Mononuclear cell (primary cell): ENCODE data around the gene TNFAIP1. TPM values are rescaled to one million over a fixed set of nuclear protein-coding genes. Genes with fewer than 3 reads are reported as not detected.

ENCODE experiments used
- H3K27me3 ChIP-seq: 2 replicates; pipeline ENCODE4 v1.6.0; 2011; ENCODE audit warnings: low read length, control low read depth; ENCODE audit not compliant: insufficient read depth
- H3K4me1 ChIP-seq: 2 replicates; pipeline ENCODE4 v1.5.1; 2011; ENCODE audit warnings: mild to moderate bottlenecking, low read length, control low read depth; ENCODE audit not compliant: insufficient read depth
- H3K4me3 ChIP-seq: 2 replicates; pipeline ENCODE4 v1.5.1; 2011; ENCODE audit warnings: mild to moderate bottlenecking, low read length, moderate library complexity
- H3K9me3 ChIP-seq: 2 replicates; pipeline ENCODE4 v1.5.1; 2011; ENCODE audit warnings: low read depth, mild to moderate bottlenecking, control low read depth, low read length
- total RNA-seq: library from RNA; depleted of rRNA; stranded (reverse); fragments of >200 nt; gene quantifications from one replicate; pipeline ENCODE4 v1.2.3, GENCODE V29; 2012

TNFAIP1 gene
- total RNA-seq, 1 donor: 5.0 TPM

DNA sequence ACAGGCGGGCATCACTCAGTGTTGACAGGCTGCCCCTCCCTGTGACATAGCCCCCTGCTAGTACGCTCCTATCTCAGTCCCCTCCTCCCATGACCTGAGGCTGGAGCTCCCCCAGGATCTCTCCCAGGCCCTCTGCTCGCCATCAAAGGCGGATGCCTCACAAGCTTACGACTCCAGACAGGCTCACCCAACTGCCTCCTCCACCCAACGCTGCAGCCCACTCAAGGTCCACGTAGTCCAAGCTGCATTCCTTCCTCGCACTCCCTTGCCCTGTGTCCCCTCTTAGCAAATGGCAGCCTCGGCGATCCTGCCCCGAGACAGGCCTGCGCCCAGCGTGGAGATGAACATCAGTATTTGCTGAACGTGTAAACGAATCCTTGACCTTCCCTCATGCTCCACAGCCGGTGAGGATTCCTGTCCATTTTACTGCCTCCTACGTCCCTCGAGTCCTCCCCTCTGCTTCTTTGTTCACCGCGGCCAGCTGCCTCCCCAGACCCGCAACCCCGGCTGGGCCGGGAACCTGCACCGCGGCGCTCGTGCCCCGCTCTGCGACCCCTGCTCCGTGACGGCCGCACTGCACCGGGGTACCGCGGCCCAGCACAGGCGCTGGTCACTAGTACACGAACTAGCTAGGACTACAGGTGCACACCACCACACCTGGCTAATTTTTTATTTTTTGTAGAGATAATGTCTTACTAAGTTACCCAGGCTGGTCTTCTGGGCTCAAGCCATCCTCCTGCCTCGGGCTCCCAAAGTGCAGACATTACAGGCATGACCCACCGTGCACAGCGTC lies 17.4 kb upstream of the TNFAIP1 start:
- H3K27me3 ChIP-seq: no peaks in the 10 kb centered on the region
- H3K9me3 ChIP-seq: no peaks in the 10 kb centered on the region
- H3K4me1 ChIP-seq: peaks cover 18% of the 10 kb centered on the region
- H3K4me3 ChIP-seq: peak overlapping the region; percentile 55

- peaks cover 18% of the 10 kb centered on the region for H3K4me1 ChIP-seq
- H3K9me3 ChIP-seq: no peaks in the 10 kb centered on the region
- no peaks in the 10 kb centered on the region for H3K27me3 ChIP-seq
- H3K4me3 ChIP-seq: peak within 1 kb of the TSS; percentile 55
Observed at GRCh38 chr17:28318759-28319597, 16.6 kb upstream of the TNFAIP1 start, which contains the start of gene TMEM97. Gene TMEM97, plus strand, starts transcription at chr17:28319200. Its CDS starts 40 bp downstream, at chr17:28319240.

- peak overlapping the region; percentile 55 for H3K4me3 ChIP-seq
- no peaks in the 10 kb centered on the region for H3K27me3 ChIP-seq
- H3K9me3 ChIP-seq: no peaks in the 10 kb centered on the region
- peaks cover 24% of the 10 kb centered on the region for H3K4me1 ChIP-seq
Observed at GRCh38 chr17:28319598-28319935, 16.0 kb upstream of the TNFAIP1 start.

GRCh38 chr17:28320215-28321061 lies 15.1 kb upstream of the TNFAIP1 start:
- no peaks in the 10 kb centered on the region for H3K9me3 ChIP-seq
- peaks cover 30% of the 10 kb centered on the region for H3K4me1 ChIP-seq
- H3K4me3 ChIP-seq: no peak overlapping the region
- H3K27me3 ChIP-seq: no peaks in the 10 kb centered on the region

GRCh38 chr17:28324267-28324745 lies 11.3 kb upstream of the TNFAIP1 start:
- H3K4me3 ChIP-seq: no peak overlapping the region
- H3K9me3 ChIP-seq: no peaks in the 10 kb centered on the region
- no peaks in the 10 kb centered on the region for H3K27me3 ChIP-seq
- H3K4me1 ChIP-seq: peaks cover 19% of the 10 kb centered on the region

DNA sequence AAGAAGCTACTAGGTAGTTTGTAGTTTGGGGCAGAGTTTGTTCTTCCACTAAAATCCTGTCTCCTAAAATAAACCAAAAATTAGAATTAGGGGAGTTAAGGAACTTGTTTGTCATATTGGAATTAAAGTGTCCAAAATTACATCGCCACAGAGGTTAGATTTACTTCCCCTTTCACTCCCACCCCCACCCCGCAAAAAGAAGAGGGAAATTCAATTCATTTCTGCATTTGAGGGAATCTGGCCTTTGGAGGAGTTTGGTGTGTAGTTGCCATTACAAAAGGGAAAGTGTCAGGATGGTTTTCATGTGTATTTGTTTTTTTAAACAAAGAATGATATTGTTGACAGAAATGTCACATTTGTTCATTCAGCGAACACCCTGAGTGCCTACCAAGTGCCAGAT lies 10.8 kb upstream of the TNFAIP1 start:
- Histone ChIP-seq H3K4me3 (no peak overlapping the region), H3K27me3 (no peaks in the 10 kb centered on the region), H3K9me3 (no peaks in the 10 kb centered on the region), H3K4me1 (peaks cover 15% of the 10 kb centered on the region)

DNA sequence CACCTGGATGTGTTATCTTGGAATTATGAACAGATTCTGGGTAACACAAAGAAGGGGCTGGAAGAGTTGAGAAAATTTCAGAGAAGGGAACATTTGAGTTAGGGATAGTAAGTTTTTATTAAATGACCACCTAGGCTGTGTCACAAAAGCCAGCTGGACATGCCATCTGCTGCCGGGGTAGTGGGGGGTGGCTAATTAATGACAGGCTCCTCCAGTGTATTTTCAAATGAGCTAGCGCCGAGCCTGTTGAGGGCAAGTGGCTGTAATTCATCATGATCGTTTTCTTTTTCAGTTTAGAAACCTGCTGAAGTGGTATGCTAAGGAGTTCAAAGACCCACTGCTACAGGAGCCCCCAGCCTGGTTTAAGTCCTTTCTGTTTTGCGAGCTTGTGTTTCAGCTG lies 10.3 kb upstream of the TNFAIP1 start:
- H3K4me1 ChIP-seq: peaks cover 12% of the 10 kb centered on the region
- H3K27me3 ChIP-seq: no peaks in the 10 kb centered on the region
- H3K4me3 ChIP-seq: no peak overlapping the region
- H3K9me3 ChIP-seq: no peaks in the 10 kb centered on the region

DNA sequence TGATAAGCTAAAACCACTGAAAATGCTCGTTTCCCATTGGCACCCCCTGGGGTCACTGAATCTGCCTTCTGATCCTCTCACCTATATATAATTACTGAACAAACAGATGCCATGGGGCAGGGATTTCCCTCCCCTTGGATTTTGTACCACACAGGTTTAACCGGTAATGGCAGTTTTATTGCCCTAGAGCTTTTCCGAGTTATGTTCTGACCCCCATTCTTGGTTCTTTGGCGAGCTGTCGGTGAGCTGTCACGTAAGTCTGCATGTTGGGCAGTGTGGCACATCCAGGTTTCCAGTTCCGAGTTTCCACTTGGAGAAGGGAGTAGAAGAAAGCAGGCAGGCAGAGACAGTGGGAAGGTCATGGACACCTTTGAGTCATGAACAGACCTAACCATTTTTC lies 9.4 kb upstream of the TNFAIP1 start:
- Histone ChIP-seq H3K4me1 (peaks cover 12% of the 10 kb centered on the region), H3K9me3 (no peaks in the 10 kb centered on the region), H3K27me3 (no peaks in the 10 kb centered on the region), H3K4me3 (no peak overlapping the region)

- Histone ChIP-seq H3K9me3 (no peaks in the 10 kb centered on the region), H3K4me3 (no peak overlapping the region), H3K27me3 (no peaks in the 10 kb centered on the region), H3K4me1 (peaks cover 12% of the 10 kb centered on the region)
Observed at GRCh38 chr17:28327031-28327607, 8.4 kb upstream of the TNFAIP1 start.

GRCh38 chr17:28327709-28328108 lies 7.9 kb upstream of the TNFAIP1 start:
- Histone ChIP-seq H3K4me1 (peaks cover 12% of the 10 kb centered on the region), H3K9me3 (no peaks in the 10 kb centered on the region), H3K4me3 (no peak overlapping the region), H3K27me3 (no peaks in the 10 kb centered on the region)

GRCh38 chr17:28328325-28328724 lies 7.2 kb upstream of the TNFAIP1 start:
- no peaks in the 10 kb centered on the region for H3K27me3 ChIP-seq
- peaks cover 16% of the 10 kb centered on the region for H3K4me1 ChIP-seq
- H3K9me3 ChIP-seq: no peaks in the 10 kb centered on the region
- H3K4me3 ChIP-seq: no peak overlapping the region

DNA sequence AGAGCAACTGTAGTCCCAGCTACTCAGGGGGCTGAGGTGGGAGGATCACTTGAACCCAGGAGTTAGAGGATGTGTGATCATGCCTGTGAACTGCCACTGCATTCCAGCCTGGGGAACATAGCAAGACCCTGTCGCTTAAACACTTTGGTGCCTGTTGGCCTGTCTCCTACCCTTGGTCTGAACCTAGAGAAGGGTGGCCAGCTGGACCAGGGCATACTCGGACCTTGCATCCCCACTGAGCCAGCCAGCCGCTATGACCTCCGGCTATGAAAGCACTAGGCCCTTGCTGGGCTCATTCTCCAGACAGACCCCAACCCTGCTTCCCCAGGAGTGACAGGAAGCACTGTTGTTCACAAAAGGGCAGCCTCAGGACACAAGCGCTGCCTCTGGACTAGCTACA lies 4.9 kb upstream of the TNFAIP1 start:
- Histone ChIP-seq H3K27me3 (no peaks in the 10 kb centered on the region), H3K9me3 (no peaks in the 10 kb centered on the region), H3K4me1 (peaks cover 20% of the 10 kb centered on the region), H3K4me3 (no peak overlapping the region)

DNA sequence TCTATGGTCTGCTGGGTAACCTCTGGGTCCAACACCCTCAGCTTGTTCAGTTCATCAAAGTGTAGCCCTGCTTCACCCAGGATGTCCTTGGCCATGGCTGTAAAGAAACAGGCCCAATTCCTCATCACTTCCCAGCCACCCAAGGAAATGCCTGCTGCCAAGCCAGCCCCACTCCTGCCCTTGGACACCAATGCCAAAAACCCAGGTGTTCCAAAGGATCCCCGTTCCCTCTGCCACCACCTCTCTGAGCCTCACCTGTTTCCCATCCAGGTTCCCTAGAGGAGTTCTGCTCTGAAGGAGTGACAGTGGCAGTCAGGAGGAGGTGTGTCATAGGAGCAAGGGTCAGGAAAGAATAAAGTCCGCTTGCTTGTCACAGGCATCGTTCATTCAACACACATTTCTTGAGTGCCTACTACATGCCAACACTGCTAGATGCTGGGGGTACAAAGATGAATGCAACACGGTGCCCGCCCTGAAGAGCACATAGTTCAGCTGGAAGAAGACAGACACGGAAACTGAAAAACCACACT lies 3.6 kb upstream of the TNFAIP1 start:
- H3K27me3 ChIP-seq: no peaks in the 10 kb centered on the region
- H3K4me1 ChIP-seq: peaks cover 31% of the 10 kb centered on the region
- no peak overlapping the region for H3K4me3 ChIP-seq
- H3K9me3 ChIP-seq: no peaks in the 10 kb centered on the region

DNA sequence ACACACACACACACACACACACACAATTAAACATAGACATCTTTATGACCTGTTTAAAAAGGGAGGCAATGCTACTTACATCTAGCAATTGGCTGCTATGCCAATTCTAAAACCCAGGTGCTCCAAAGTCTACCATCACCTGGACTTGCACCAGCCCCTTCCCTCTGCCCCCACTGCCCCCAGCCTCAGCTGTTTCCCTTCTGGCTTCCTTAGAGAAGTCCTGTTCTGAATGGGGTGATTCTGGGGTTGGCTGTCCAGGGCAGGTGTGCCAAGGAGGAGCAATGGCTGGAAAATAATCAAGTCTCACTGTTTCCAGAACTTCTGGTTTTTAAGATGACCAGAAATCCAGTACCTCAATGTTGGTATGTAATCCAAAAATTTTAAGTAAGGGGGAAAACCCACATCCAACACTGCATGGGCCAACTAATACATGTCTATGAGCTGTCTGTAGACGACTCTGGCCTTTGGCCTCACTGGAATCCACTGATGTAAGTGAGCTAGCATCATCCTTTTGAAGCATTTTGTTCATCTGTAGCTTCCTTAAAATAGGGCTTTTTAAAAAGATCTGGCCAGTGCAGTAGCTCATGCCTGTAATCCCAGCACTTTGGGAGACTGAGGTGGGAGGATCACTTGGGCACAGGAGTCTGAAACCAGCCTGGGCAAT lies 2.3 kb upstream of the TNFAIP1 start:
- no peaks in the 10 kb centered on the region for H3K27me3 ChIP-seq
- no peaks in the 10 kb centered on the region for H3K9me3 ChIP-seq
- no peak overlapping the region for H3K4me3 ChIP-seq
- H3K4me1 ChIP-seq: peaks cover 34% of the 10 kb centered on the region
